PC-3 (cell line): ENCODE measurements around the gene FAM120B.

Source experiments
- CTCF ChIP-seq: fragments of 300-600 bp; sonication (generic); conservative IDR thresholded peaks from 2 replicates; pipeline ENCODE4 v1.5.1; 2017; ENCODE audit warnings: antibody characterized with exemption, low read depth, mild to moderate bottlenecking, low read length
- EZH2 ChIP-seq: fragments of 300-600 bp; sonication (generic); IDR thresholded peaks from one replicate; pipeline ENCODE4 v1.6.1; 2017; ENCODE audit warnings: antibody characterized with exemption, mild to moderate bottlenecking, low read length; ENCODE audit not compliant: unreplicated experiment
- EZH2phosphoT487 ChIP-seq: fragments of 300-600 bp; sonication (generic); IDR thresholded peaks from 2 replicates; pipeline ENCODE4 v1.6.1; 2018; ENCODE audit warnings: mild to moderate bottlenecking, antibody characterized with exemption, low read length, borderline replicate concordance

GRCh38 chr6:170415318-170415717, 108.8 kb downstream of the FAM120B start:
- no peak for TF ChIP-seq CTCF
- TF ChIP-seq EZH2phosphoT487, result no peak
- TF ChIP-seq EZH2, result no peak
